ENCODE data around the gene METTL8. TPM values are rescaled to one million over a fixed set of nuclear protein-coding genes. Genes with fewer than 3 reads are reported as not detected.

Gene METTL8
- total RNA-seq, 1 experiment from 2014 or later: 25.7 TPM

GRCh38 chr2:171334171-171334570, 99.6 kb downstream of the METTL8 start:
- Mint-ChIP-seq H3K27ac (ENCODE audit: unreplicated experiment) (no peak overlapping the region), H3K27me3 (ENCODE audit: insufficient read depth, unreplicated experiment) (no peaks in the 10 kb centered on the region), H3K4me1 (ENCODE audit: low read depth, unreplicated experiment) (no peaks in the 10 kb centered on the region), H3K9me3 (ENCODE audit: unreplicated experiment) (no peaks in the 10 kb centered on the region), H3K36me3 (ENCODE audit: insufficient read depth, unreplicated experiment) (no peaks in the 10 kb centered on the region), H3K4me3 (ENCODE audit: unreplicated experiment) (no peak overlapping the region)
- Histone ChIP-seq H3K36me3 (ENCODE audit: control insufficient read depth, insufficient read depth, low read length) (no peaks in the 10 kb centered on the region), H3K4me1 (no peaks in the 10 kb centered on the region), H3K4me3 (ENCODE audit: low read depth, low read length) (no peak overlapping the region), H3K27me3 (replicated peaks; ENCODE audit: control insufficient read depth, insufficient read depth, low read length) (no peaks in the 10 kb centered on the region), H3K9me3 (no peaks in the 10 kb centered on the region)
- CTCF ChIA-PET: no interaction called here
- no peak for DNase-seq
- no TSS peak for BruUV-seq (replicated peaks)
- intact Hi-C loops (cut with micrococcal nuclease; ENCODE audit: unreplicated experiment): no loop called here
- POLR2A ChIA-PET: no interaction called here
- TF ChIP-seq CTCF (IDR thresholded peaks at IDR 0.05; ENCODE audit: insufficient read depth in 1 of 2, low read depth in 1 of 2, low read length in 1 of 2, severe bottlenecking in 1 of 2, unreplicated experiment in 1 of 2): no peak

GRCh38 chr2:171330155-171330956, 103.4 kb downstream of the METTL8 start:
- TF ChIP-seq CTCF (IDR thresholded peaks at IDR 0.05; ENCODE audit: insufficient read depth in 1 of 2, low read depth in 1 of 2, low read length in 1 of 2, severe bottlenecking in 1 of 2, unreplicated experiment in 1 of 2): no peak
- BruUV-seq (replicated peaks): no TSS peak
- Histone ChIP-seq H3K4me3 (ENCODE audit: low read depth, low read length) (no peak overlapping the region), H3K36me3 (ENCODE audit: control insufficient read depth, insufficient read depth, low read length) (no peaks in the 10 kb centered on the region), H3K9me3 (no peaks in the 10 kb centered on the region), H3K27me3 (replicated peaks; ENCODE audit: control insufficient read depth, insufficient read depth, low read length) (no peaks in the 10 kb centered on the region), H3K4me1 (no peaks in the 10 kb centered on the region)
- Mint-ChIP-seq H3K4me1 (ENCODE audit: low read depth, unreplicated experiment) (no peaks in the 10 kb centered on the region), H3K27me3 (ENCODE audit: insufficient read depth, unreplicated experiment) (no peaks in the 10 kb centered on the region), H3K9me3 (ENCODE audit: unreplicated experiment) (no peaks in the 10 kb centered on the region), H3K27ac (ENCODE audit: unreplicated experiment) (no peak overlapping the region), H3K36me3 (ENCODE audit: insufficient read depth, unreplicated experiment) (no peaks in the 10 kb centered on the region), H3K4me3 (ENCODE audit: unreplicated experiment) (no peak overlapping the region)
- DNase-seq: no peak
- ChIA-PET POLR2A (no interaction called here), CTCF (no interaction called here)
- intact Hi-C loops (cut with micrococcal nuclease; ENCODE audit: unreplicated experiment): no loop called here

- ChIA-PET CTCF (no interaction called here), POLR2A (no interaction called here)
- no peak overlapping the region for H3K27ac Mint-ChIP-seq (ENCODE audit: unreplicated experiment)
- TF ChIP-seq CTCF (IDR thresholded peaks at IDR 0.05; ENCODE audit: insufficient read depth in 1 of 2, low read depth in 1 of 2, low read length in 1 of 2, severe bottlenecking in 1 of 2, unreplicated experiment in 1 of 2): no peak
- no peaks in the 10 kb centered on the region for H3K4me1 Mint-ChIP-seq (ENCODE audit: low read depth, unreplicated experiment)
- H3K27me3 Mint-ChIP-seq (ENCODE audit: insufficient read depth, unreplicated experiment): no peaks in the 10 kb centered on the region
- Histone ChIP-seq H3K27me3 (replicated peaks; ENCODE audit: control insufficient read depth, insufficient read depth, low read length) (no peaks in the 10 kb centered on the region), H3K4me3 (ENCODE audit: low read depth, low read length) (no peak overlapping the region), H3K36me3 (ENCODE audit: control insufficient read depth, insufficient read depth, low read length) (no peaks in the 10 kb centered on the region), H3K4me1 (no peaks in the 10 kb centered on the region), H3K9me3 (no peaks in the 10 kb centered on the region)
- no TSS peak for BruUV-seq (replicated peaks)
- H3K4me3 Mint-ChIP-seq (ENCODE audit: unreplicated experiment): no peak overlapping the region
- no peak for DNase-seq
- peaks cover 11% of the 10 kb centered on the region for H3K36me3 Mint-ChIP-seq (ENCODE audit: insufficient read depth, unreplicated experiment)
- no peaks in the 10 kb centered on the region for H3K9me3 Mint-ChIP-seq (ENCODE audit: unreplicated experiment)
- intact Hi-C loops (cut with micrococcal nuclease; ENCODE audit: unreplicated experiment): no loop called here
Observed at GRCh38 chr2:171327043-171327496, 106.7 kb downstream of the METTL8 start.
